ENCODE results near the gene SWT1. TPM values are rescaled to one million over a fixed set of nuclear protein-coding genes. Genes with fewer than 3 reads are reported as not detected.

SWT1 gene
- total and polyA plus RNA-seq, 2 of the 4 experiments (the other 2 are of a cell fraction): 0.82 to 2.7 TPM

- no peak overlapping the region for H2AK5ac ChIP-seq (ENCODE audit: low read depth, low read length)
- no TSS peak for BruUV-seq (replicated peaks)
- H3K36me3 ChIP-seq (ENCODE audit: control insufficient read depth, insufficient read depth, low read length): no peaks in the 10 kb centered on the region
- no peak overlapping the region for H2AFZ ChIP-seq (replicated peaks; ENCODE audit: low read length, poor library complexity)
- no peak overlapping the region for H4K5ac ChIP-seq (ENCODE audit: low read depth, low read length)
- in situ Hi-C loops (cut with MboI; ENCODE audit: low sequenced_read_pairs) (no loop called here), intact Hi-C loops (cut with micrococcal nuclease) (no loop called here), dilution Hi-C loops (cut with HindIII; ENCODE audit: low sequenced_read_pairs, unreplicated experiment) (no loop called here)
- TF ChIP-seq MXI1 (IDR thresholded peaks at IDR 0.05; ENCODE audit: borderline replicate concordance, low read depth, low read length) (no peak), MAFK (IDR thresholded peaks at IDR 0.05; ENCODE audit: low read depth, low read length) (0 out of 2 replicates have a peak, but pooled peaks have one; percentile 6)
- POLR2A ChIA-PET (ENCODE audit: unreplicated experiment): no interaction called here
- no peak overlapping the region for H3K4ac ChIP-seq (ENCODE audit: low read depth, low read length)
- no peaks in the 10 kb centered on the region for H3K27me3 ChIP-seq (ENCODE audit: control insufficient read depth, insufficient read depth, low read length)
- no peak overlapping the region for H2BK120ac ChIP-seq (ENCODE audit: low read depth, low read length)
- no peak overlapping the region for H4K91ac ChIP-seq (ENCODE audit: insufficient read depth, low read depth, low read length)
- H3K4me2 ChIP-seq (ENCODE audit: low read depth, low read length): no peak overlapping the region
- WGBS, 2 experiments (ENCODE audit: extremely low coverage in 2 of 2, insufficient read length in 1 of 2): no CpG with 5 or more reads among the region's 4 CpGs
- H3K4me3 ChIP-seq (ENCODE audit: insufficient read depth, low read depth, low read length): no peak overlapping the region
- no peak overlapping the region for H3K18ac ChIP-seq (ENCODE audit: low read depth, low read length)
- H2AK9ac ChIP-seq (replicated peaks; ENCODE audit: low read depth, low read length, poor library complexity): no peak overlapping the region
- no peak overlapping the region for H3K27ac ChIP-seq (ENCODE audit: insufficient read depth, low read length)
- H3K79me1 ChIP-seq (ENCODE audit: low read depth in 1 of 2, low read length in 2 of 2): no peaks in the 10 kb centered on the region
- no peaks in the 10 kb centered on the region for H3K9me3 ChIP-seq (ENCODE audit: control insufficient read depth, insufficient read depth, low read length)
- DNase-seq (no peak), ATAC-seq (ENCODE audit: low read depth) (no peak)
- no peak overlapping the region for H3K23ac ChIP-seq (ENCODE audit: low read depth, low read length)
- CTCF ChIA-PET: no interaction called here
- 0 out of 2 replicates have a peak, but pooled peaks cover 1% of the 10 kb centered on the region for H3K4me1 ChIP-seq (ENCODE audit: control insufficient read depth, insufficient read depth, low read length)
- H2BK5ac ChIP-seq (ENCODE audit: low read depth, low read length, poor library complexity, severe bottlenecking): no peak overlapping the region
- H4K8ac ChIP-seq (ENCODE audit: low read depth in 2 of 2, low read length in 2 of 2): no peak overlapping the region
- H4K20me1 ChIP-seq (ENCODE audit: insufficient read depth, low read length): no peaks in the 10 kb centered on the region
- H3K56ac ChIP-seq (ENCODE audit: extremely low read depth, insufficient read depth, low read length): no peak overlapping the region
- no peak overlapping the region for H3K14ac ChIP-seq (replicated peaks; ENCODE audit: low read depth, low read length)
- no peak overlapping the region for H2BK20ac ChIP-seq (ENCODE audit: low read depth, low read length)
- no peak overlapping the region for H2BK15ac ChIP-seq (ENCODE audit: low read depth, low read length)
- no peak overlapping the region for H3K9ac ChIP-seq (ENCODE audit: low read depth, low read length)
- H3K9me1 ChIP-seq (ENCODE audit: insufficient read depth, low read length): no peaks in the 10 kb centered on the region
Measured at GRCh38 chr1:185265314-185265713, 108.3 kb downstream of the SWT1 start.

All from IMR-90 (cell line).